GM21447 (cell line): ENCODE measurements around the gene OR13J1.

Experiments used
- ATAC-seq: cut with Tn5 transposase; IDR thresholded peaks from one replicate; pipeline ENCODE4 v1.9.1; 2021; ENCODE audit not compliant: unreplicated experiment

Gene OR13J1

GRCh38 chr9:35835216-35835632 lies 35.0 kb downstream of the OR13J1 start:
- ATAC-seq = no peak

- ATAC-seq = no peak
Observed at GRCh38 chr9:35834260-35835215, 35.7 kb downstream of the OR13J1 start.

GRCh38 chr9:35832814-35833213 lies 37.4 kb downstream of the OR13J1 start:
- no peak for ATAC-seq

- no peak for ATAC-seq
Observed at GRCh38 chr9:35831040-35831439, 39.2 kb downstream of the OR13J1 start.

GRCh38 chr9:35829764-35830096 lies 40.5 kb downstream of the OR13J1 start:
- no peak for ATAC-seq

GRCh38 chr9:35829084-35829763 lies 41.0 kb downstream of the OR13J1 start, which contains the start of gene TMEM8B:
Gene TMEM8B (plus strand): TSS chr9:35829228. CDS start chr9:35829448, 220 bp downstream.
- ATAC-seq = peak; percentile 76

- peak; percentile 1 for ATAC-seq
Observed at GRCh38 chr9:35828716-35829083, 41.5 kb downstream of the OR13J1 start, which contains the start of gene FAM221B. Gene FAM221B (minus strand): TSS chr9:35828732. CDS start chr9:35826161, 2,571 bp downstream.

- no peak for ATAC-seq
Observed at GRCh38 chr9:35827486-35827885, 42.7 kb downstream of the OR13J1 start.

- no peak for ATAC-seq
Observed at GRCh38 chr9:35826071-35826701, 44.0 kb downstream of the OR13J1 start.

GRCh38 chr9:35822926-35823325 lies 47.3 kb downstream of the OR13J1 start:
- ATAC-seq = no peak

GRCh38 chr9:35820076-35820475 lies 50.1 kb downstream of the OR13J1 start:
- no peak for ATAC-seq
